ENCODE data around the gene CPED1. TPM values are rescaled to one million over a fixed set of nuclear protein-coding genes. Genes with fewer than 3 reads are reported as not detected.
"Not testable (repeated sequence)": the region's sequence is repeated elsewhere in the genome, so short reads cannot be mapped to it uniquely, and the experiment has no call there.

Gene CPED1
- total and polyA plus RNA-seq, 7 experiments from 2014 or later = 0.10 to 4.5 (median 0.40) TPM; not detected in 2

GRCh38 chr7:121057878-121058277, 69.4 kb downstream of the CPED1 start:
- Mint-ChIP-seq H3K4me3 (no peak overlapping the region), H3K36me3 (no peaks in the 10 kb centered on the region), H3K4me1 (no peaks in the 10 kb centered on the region), H3K27ac (no peak overlapping the region), H3K27me3 (peaks cover 0 to 18% (median 5%) of the 10 kb centered on the region in 5 donors), H3K9me3 (no peaks in the 10 kb centered on the region)
- DNase-seq (no peak), ATAC-seq (no peak)
- ChIA-PET POLR2A (no interaction called here), CTCF (no interaction called here)
- no peaks in the 10 kb centered on the region for H3K9me3 ChIP-seq (ENCODE audit: control insufficient read depth in 2 of 3, low read length in 3 of 3)
- no peak overlapping the region for H3K27ac ChIP-seq (ENCODE audit: low read depth, low read length)
- H3K27me3 ChIP-seq (ENCODE audit: control insufficient read depth in 2 of 2, insufficient read depth in 2 of 2, low read length in 2 of 2) = no peaks in the 10 kb centered on the region
- no peak overlapping the region for H3K4me3 ChIP-seq (ENCODE audit: low read length)
- H3K36me3 ChIP-seq (ENCODE audit: control insufficient read depth in 2 of 3, insufficient read depth in 3 of 3, low read length in 3 of 3) = no peaks in the 10 kb centered on the region
- intact Hi-C loops (cut with micrococcal nuclease) = no loop called here
- no peaks in the 10 kb centered on the region for H3K4me1 ChIP-seq (ENCODE audit: control insufficient read depth in 2 of 2, insufficient read depth in 2 of 2, low read length in 2 of 2)

GRCh38 chr7:121058975-121059374, 70.5 kb downstream of the CPED1 start:
- H3K4me1 ChIP-seq (ENCODE audit: control insufficient read depth in 2 of 2, insufficient read depth in 2 of 2, low read length in 2 of 2) = no peaks in the 10 kb centered on the region
- H3K9me3 ChIP-seq (ENCODE audit: control insufficient read depth in 2 of 3, low read length in 3 of 3) = no peaks in the 10 kb centered on the region
- ATAC-seq (no peak), DNase-seq (no peak)
- Mint-ChIP-seq H3K27ac (no peak overlapping the region), H3K36me3 (no peaks in the 10 kb centered on the region), H3K9me3 (no peaks in the 10 kb centered on the region), H3K4me3 (no peak overlapping the region), H3K4me1 (no peaks in the 10 kb centered on the region), H3K27me3 (peaks cover 0 to 18% (median 5%) of the 10 kb centered on the region in 5 donors)
- ChIA-PET POLR2A (no interaction called here), CTCF (no interaction called here)
- intact Hi-C loops (cut with micrococcal nuclease) = no loop called here
- H3K27ac ChIP-seq (ENCODE audit: low read depth, low read length) = no peak overlapping the region
- no peak overlapping the region for H3K4me3 ChIP-seq (ENCODE audit: low read length)
- no peaks in the 10 kb centered on the region for H3K27me3 ChIP-seq (ENCODE audit: control insufficient read depth in 2 of 2, insufficient read depth in 2 of 2, low read length in 2 of 2)
- no peaks in the 10 kb centered on the region for H3K36me3 ChIP-seq (ENCODE audit: control insufficient read depth in 2 of 3, insufficient read depth in 3 of 3, low read length in 3 of 3)

- H3K4me3 ChIP-seq (ENCODE audit: low read length); POLR2A ChIA-PET: not testable (repeated sequence)
Observed at GRCh38 chr7:121059979-121060509, 71.5 kb downstream of the CPED1 start.

GRCh38 chr7:121061677-121062582, 73.4 kb downstream of the CPED1 start:
- H3K27me3 ChIP-seq (ENCODE audit: control insufficient read depth in 2 of 2, insufficient read depth in 2 of 2, low read length in 2 of 2) = no peaks in the 10 kb centered on the region
- intact Hi-C loops (cut with micrococcal nuclease) = no loop called here
- H3K36me3 ChIP-seq (ENCODE audit: control insufficient read depth in 2 of 3, insufficient read depth in 3 of 3, low read length in 3 of 3) = no peaks in the 10 kb centered on the region
- peaks cover 0 to 8% (median 4%) of the 10 kb centered on the region in 5 donors for H3K27me3 Mint-ChIP-seq
- H3K4me1 ChIP-seq (ENCODE audit: control insufficient read depth in 2 of 2, insufficient read depth in 2 of 2, low read length in 2 of 2) = no peaks in the 10 kb centered on the region
- ChIA-PET CTCF (no interaction called here), POLR2A (no interaction called here)
- no peaks in the 10 kb centered on the region for H3K4me1 Mint-ChIP-seq
- no peak overlapping the region for H3K27ac ChIP-seq (ENCODE audit: low read depth, low read length)
- no peak overlapping the region for H3K27ac Mint-ChIP-seq
- H3K4me3 Mint-ChIP-seq = no peak overlapping the region
- H3K9me3 ChIP-seq (ENCODE audit: control insufficient read depth in 2 of 3, low read length in 3 of 3) = no peaks in the 10 kb centered on the region
- no peak for DNase-seq
- H3K4me3 ChIP-seq (ENCODE audit: low read length) = no peak overlapping the region
- no peaks in the 10 kb centered on the region for H3K36me3 Mint-ChIP-seq
- H3K9me3 Mint-ChIP-seq = no peaks in the 10 kb centered on the region
- ATAC-seq = no peak

More at GRCh38 chr7:121059979-121060509, 71.5 kb downstream of the CPED1 start:
- ATAC-seq; intact Hi-C loops (cut with micrococcal nuclease); H3K4me1 ChIP-seq (ENCODE audit: control insufficient read depth in 2 of 2, insufficient read depth in 2 of 2, low read length in 2 of 2); CTCF ChIA-PET; H3K27me3 ChIP-seq (ENCODE audit: control insufficient read depth in 2 of 2, insufficient read depth in 2 of 2, low read length in 2 of 2); H3K27ac Mint-ChIP-seq; H3K9me3 Mint-ChIP-seq; H3K4me3 Mint-ChIP-seq; H3K27ac ChIP-seq (ENCODE audit: low read depth, low read length); H3K9me3 ChIP-seq (ENCODE audit: control insufficient read depth in 2 of 3, low read length in 3 of 3); H3K36me3 Mint-ChIP-seq; H3K4me1 Mint-ChIP-seq; H3K36me3 ChIP-seq (ENCODE audit: control insufficient read depth in 2 of 3, insufficient read depth in 3 of 3, low read length in 3 of 3); DNase-seq: not testable (repeated sequence)
- peaks cover 0 to 13% (median 5%) of the 10 kb centered on the region in 5 donors for H3K27me3 Mint-ChIP-seq

- Mint-ChIP-seq H3K4me3 (no peak overlapping the region), H3K27ac (no peak overlapping the region), H3K9me3 (no peaks in the 10 kb centered on the region), H3K36me3 (no peaks in the 10 kb centered on the region), H3K27me3 (peaks cover 0 to 4% (median 1%) of the 10 kb centered on the region in 5 donors), H3K4me1 (peaks cover 0 to 2% (median 0%) of the 10 kb centered on the region in 7 donors)
- Histone ChIP-seq H3K27ac (ENCODE audit: low read depth, low read length) (no peak overlapping the region), H3K27me3 (ENCODE audit: control insufficient read depth in 2 of 2, insufficient read depth in 2 of 2, low read length in 2 of 2) (no peaks in the 10 kb centered on the region), H3K4me1 (ENCODE audit: control insufficient read depth in 2 of 2, insufficient read depth in 2 of 2, low read length in 2 of 2) (no peaks in the 10 kb centered on the region), H3K36me3 (ENCODE audit: control insufficient read depth in 2 of 3, insufficient read depth in 3 of 3, low read length in 3 of 3) (no peaks in the 10 kb centered on the region), H3K4me3 (ENCODE audit: low read length) (no peak overlapping the region), H3K9me3 (ENCODE audit: control insufficient read depth in 2 of 3, low read length in 3 of 3) (no peaks in the 10 kb centered on the region)
- ChIA-PET POLR2A (interaction anchor here (0.8 kb wide), 1 partner anchor 13 kb away, joined by 6 read pairs; no protein-coding TSS in a partner anchor), CTCF (no interaction called here)
- intact Hi-C loops (cut with micrococcal nuclease) = no loop called here
- ATAC-seq (no peak), DNase-seq (no peak)
Observed at GRCh38 chr7:121062671-121063279, 74.3 kb downstream of the CPED1 start.

- CTCF ChIA-PET; H3K4me1 Mint-ChIP-seq; H3K27me3 ChIP-seq (ENCODE audit: control insufficient read depth in 2 of 2, insufficient read depth in 2 of 2, low read length in 2 of 2); H3K4me3 Mint-ChIP-seq; H3K9me3 Mint-ChIP-seq; H3K4me3 ChIP-seq (ENCODE audit: low read length); H3K27ac ChIP-seq (ENCODE audit: low read depth, low read length); DNase-seq; H3K36me3 ChIP-seq (ENCODE audit: control insufficient read depth in 2 of 3, insufficient read depth in 3 of 3, low read length in 3 of 3); H3K27ac Mint-ChIP-seq; H3K9me3 ChIP-seq (ENCODE audit: control insufficient read depth in 2 of 3, low read length in 3 of 3); H3K36me3 Mint-ChIP-seq; ATAC-seq; H3K4me1 ChIP-seq (ENCODE audit: control insufficient read depth in 2 of 2, insufficient read depth in 2 of 2, low read length in 2 of 2); intact Hi-C loops (cut with micrococcal nuclease); POLR2A ChIA-PET: not testable (repeated sequence)
- H3K27me3 Mint-ChIP-seq = peaks cover 0 to 11% (median 8%) of the 10 kb centered on the region in 5 donors
Observed at GRCh38 chr7:121067717-121068116, 79.2 kb downstream of the CPED1 start.
